Activated naive CD4-positive, alpha-beta T cell treated with anti-CD3 and anti-CD28 coated beads, Interleukin-2, amount 10 ng/mL, durations not matched to agents 7 days and 5 days (primary cell): Measurements from ENCODE around the gene CFAP299.

Experiments used
- CTCF ChIA-PET: fragments of 350-600 bp; sonication (Branson Sonifier 250); formaldehyde crosslinking; loops from one replicate; lab custom pipeline; 2021; ENCODE audit warnings: antibody characterized with exemption; lab: Charles Lee
- DNase-seq: peaks from one replicate; pipeline ENCODE4 v3.0.0-alpha.2; 2020
- H3K27ac Mint-ChIP-seq: one replicate; pipeline ENCODE4 v1.8.0; 2021; ENCODE audit warnings: mild to moderate bottlenecking, moderate library complexity, mixed read lengths
- H3K27me3 Mint-ChIP-seq: one replicate; pipeline ENCODE4 v1.8.0; 2021; ENCODE audit warnings: mild to moderate bottlenecking, mixed read lengths
- H3K36me3 Mint-ChIP-seq: one replicate; pipeline ENCODE4 v1.8.0; 2021; ENCODE audit warnings: mixed read lengths
- H3K4me1 Mint-ChIP-seq: one replicate; pipeline ENCODE4 v1.8.0; 2021; ENCODE audit warnings: mixed read lengths
- H3K4me3 Mint-ChIP-seq: one replicate; pipeline ENCODE4 v1.8.0; 2021; ENCODE audit warnings: mild to moderate bottlenecking, moderate library complexity, mixed read lengths
- H3K9me3 Mint-ChIP-seq: one replicate; pipeline ENCODE4 v1.8.0; 2021; ENCODE audit warnings: mixed read lengths

The CFAP299 gene

GRCh38 chr4:80387390-80388283, 52.1 kb downstream of the CFAP299 start:
- no peak for DNase-seq
- Mint-ChIP-seq H3K27ac (no peak overlapping the region), H3K4me3 (no peak overlapping the region), H3K9me3 (peaks cover 2% of the 10 kb centered on the region), H3K4me1 (no peaks in the 10 kb centered on the region), H3K27me3 (no peaks in the 10 kb centered on the region), H3K36me3 (no peaks in the 10 kb centered on the region)
- CTCF ChIA-PET: no interaction called here

GRCh38 chr4:80388284-80388607, 52.7 kb downstream of the CFAP299 start:
- peaks cover 2% of the 10 kb centered on the region for H3K9me3 Mint-ChIP-seq
- no peaks in the 10 kb centered on the region for H3K36me3 Mint-ChIP-seq
- no peaks in the 10 kb centered on the region for H3K4me1 Mint-ChIP-seq
- no peak for DNase-seq
- no peak overlapping the region for H3K27ac Mint-ChIP-seq
- H3K27me3 Mint-ChIP-seq: no peaks in the 10 kb centered on the region
- H3K4me3 Mint-ChIP-seq: no peak overlapping the region
- CTCF ChIA-PET: no interaction called here

GRCh38 chr4:80390178-80390577, 54.6 kb downstream of the CFAP299 start:
- peaks cover 2% of the 10 kb centered on the region for H3K9me3 Mint-ChIP-seq
- no peak overlapping the region for H3K27ac Mint-ChIP-seq
- H3K27me3 Mint-ChIP-seq: no peaks in the 10 kb centered on the region
- CTCF ChIA-PET: no interaction called here
- H3K4me3 Mint-ChIP-seq: no peak overlapping the region
- no peak for DNase-seq
- no peaks in the 10 kb centered on the region for H3K4me1 Mint-ChIP-seq
- H3K36me3 Mint-ChIP-seq: no peaks in the 10 kb centered on the region

GRCh38 chr4:80393246-80393969, 57.9 kb downstream of the CFAP299 start:
- H3K4me3 Mint-ChIP-seq: no peak overlapping the region
- H3K9me3 Mint-ChIP-seq: no peaks in the 10 kb centered on the region
- no peak for DNase-seq
- CTCF ChIA-PET: interaction anchor here (0.7 kb wide), 1 partner anchor 923 kb away, joined by 3 read pairs; no protein-coding TSS in a partner anchor
- H3K27me3 Mint-ChIP-seq: no peaks in the 10 kb centered on the region
- no peaks in the 10 kb centered on the region for H3K4me1 Mint-ChIP-seq
- H3K27ac Mint-ChIP-seq: no peak overlapping the region
- no peaks in the 10 kb centered on the region for H3K36me3 Mint-ChIP-seq

GRCh38 chr4:80393970-80394250, 58.4 kb downstream of the CFAP299 start:
- CTCF ChIA-PET: no interaction called here
- Mint-ChIP-seq H3K4me1 (no peaks in the 10 kb centered on the region), H3K36me3 (no peaks in the 10 kb centered on the region), H3K4me3 (no peak overlapping the region), H3K27ac (no peak overlapping the region), H3K27me3 (no peaks in the 10 kb centered on the region), H3K9me3 (peaks cover 2% of the 10 kb centered on the region)
- no peak for DNase-seq

- DNase-seq: no peak
- H3K4me1 Mint-ChIP-seq: no peaks in the 10 kb centered on the region
- peaks cover 2% of the 10 kb centered on the region for H3K9me3 Mint-ChIP-seq
- H3K27me3 Mint-ChIP-seq: no peaks in the 10 kb centered on the region
- no peaks in the 10 kb centered on the region for H3K36me3 Mint-ChIP-seq
- H3K27ac Mint-ChIP-seq: no peak overlapping the region
- no peak overlapping the region for H3K4me3 Mint-ChIP-seq
- CTCF ChIA-PET: no interaction called here
These were observed 71.7 kb downstream of the CFAP299 start for GRCh38 chr4:80407246-80407645.

GRCh38 chr4:80409809-80410208, 74.3 kb downstream of the CFAP299 start:
- Mint-ChIP-seq H3K36me3 (no peaks in the 10 kb centered on the region), H3K27me3 (no peaks in the 10 kb centered on the region), H3K9me3 (no peaks in the 10 kb centered on the region), H3K4me1 (no peaks in the 10 kb centered on the region), H3K4me3 (no peak overlapping the region), H3K27ac (no peak overlapping the region)
- CTCF ChIA-PET: no interaction called here
- DNase-seq: no peak

- CTCF ChIA-PET: no interaction called here
- Mint-ChIP-seq H3K4me1 (no peaks in the 10 kb centered on the region), H3K36me3 (no peaks in the 10 kb centered on the region), H3K27me3 (no peaks in the 10 kb centered on the region), H3K4me3 (no peak overlapping the region), H3K9me3 (no peaks in the 10 kb centered on the region), H3K27ac (no peak overlapping the region)
- DNase-seq: no peak
These were observed 76.8 kb downstream of the CFAP299 start for GRCh38 chr4:80412322-80412721.

GRCh38 chr4:80413086-80413485, 77.6 kb downstream of the CFAP299 start:
- Mint-ChIP-seq H3K9me3 (no peaks in the 10 kb centered on the region), H3K4me3 (no peak overlapping the region), H3K27ac (no peak overlapping the region), H3K27me3 (no peaks in the 10 kb centered on the region), H3K36me3 (no peaks in the 10 kb centered on the region), H3K4me1 (no peaks in the 10 kb centered on the region)
- CTCF ChIA-PET: interaction anchor here (0.6 kb wide), 1 partner anchor 787 kb away, joined by 3 read pairs; no protein-coding TSS in a partner anchor
- DNase-seq: no peak

GRCh38 chr4:80417019-80417418, 81.5 kb downstream of the CFAP299 start:
- Mint-ChIP-seq H3K36me3 (no peaks in the 10 kb centered on the region), H3K9me3 (no peaks in the 10 kb centered on the region), H3K27me3 (no peaks in the 10 kb centered on the region), H3K27ac (no peak overlapping the region), H3K4me1 (no peaks in the 10 kb centered on the region), H3K4me3 (no peak overlapping the region)
- no peak for DNase-seq
- CTCF ChIA-PET: no interaction called here

- Mint-ChIP-seq H3K27ac (no peak overlapping the region), H3K4me3 (no peak overlapping the region), H3K9me3 (no peaks in the 10 kb centered on the region), H3K27me3 (no peaks in the 10 kb centered on the region), H3K4me1 (peaks cover 15% of the 10 kb centered on the region), H3K36me3 (no peaks in the 10 kb centered on the region)
- CTCF ChIA-PET: no interaction called here
- no peak for DNase-seq
These were observed 84.4 kb downstream of the CFAP299 start for GRCh38 chr4:80419946-80420345.

GRCh38 chr4:80420638-80421037, 85.1 kb downstream of the CFAP299 start:
- no peak for DNase-seq
- peaks cover 15% of the 10 kb centered on the region for H3K4me1 Mint-ChIP-seq
- no peaks in the 10 kb centered on the region for H3K36me3 Mint-ChIP-seq
- no peak overlapping the region for H3K4me3 Mint-ChIP-seq
- no peaks in the 10 kb centered on the region for H3K27me3 Mint-ChIP-seq
- CTCF ChIA-PET: no interaction called here
- H3K9me3 Mint-ChIP-seq: no peaks in the 10 kb centered on the region
- no peak overlapping the region for H3K27ac Mint-ChIP-seq

- Mint-ChIP-seq H3K36me3 (no peaks in the 10 kb centered on the region), H3K4me3 (no peak overlapping the region), H3K9me3 (no peaks in the 10 kb centered on the region), H3K27me3 (no peaks in the 10 kb centered on the region), H3K4me1 (peaks cover 15% of the 10 kb centered on the region), H3K27ac (no peak overlapping the region)
- no peak for DNase-seq
- CTCF ChIA-PET: interaction anchor here (1.2 kb wide), 1 partner anchor 16 kb away, joined by 3 read pairs; no protein-coding TSS in a partner anchor
These were observed 87.3 kb downstream of the CFAP299 start for GRCh38 chr4:80422727-80423404.

GRCh38 chr4:80423553-80424224, 88.2 kb downstream of the CFAP299 start:
- Mint-ChIP-seq H3K9me3 (no peaks in the 10 kb centered on the region), H3K27me3 (no peaks in the 10 kb centered on the region), H3K36me3 (no peaks in the 10 kb centered on the region), H3K4me1 (peaks cover 15% of the 10 kb centered on the region), H3K4me3 (no peak overlapping the region), H3K27ac (no peak overlapping the region)
- CTCF ChIA-PET: interaction anchor here (1.2 kb wide), 1 partner anchor 15 kb away, joined by 3 read pairs; no protein-coding TSS in a partner anchor
- no peak for DNase-seq
